Hippocampal formation (tissue), 2 donors: ENCODE data around the gene SCO1.
"Not testable (repeated sequence)": the region's sequence is repeated elsewhere in the genome, so short reads cannot be mapped to it uniquely, and the experiment has no call there.

ENCODE experiments used
- DNase-seq, 2 donors: peaks; one replicate each; lab custom pipeline; 2025; lab: John Stamatoyannopoulos, UW

The SCO1 gene

DNA sequence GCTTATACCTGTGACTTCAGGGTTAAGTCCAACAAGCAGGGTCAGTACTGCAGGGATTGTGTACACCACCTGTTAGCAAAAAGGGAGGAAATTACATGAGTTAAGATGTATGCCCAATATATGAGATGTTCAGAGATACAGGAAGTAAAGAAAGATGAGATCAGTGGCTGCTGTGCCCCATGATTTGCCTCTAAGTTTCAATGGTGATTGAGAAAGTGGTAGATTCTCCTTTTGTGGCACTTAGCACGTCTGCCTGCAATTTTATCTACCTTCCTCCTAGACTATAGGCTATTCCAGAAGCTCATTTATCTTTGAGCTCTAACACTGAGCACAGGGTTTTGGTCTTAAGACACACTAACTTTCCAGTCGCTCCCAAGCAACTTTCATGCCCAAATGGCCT lies 28.9 kb upstream of the SCO1 start:
- DNase-seq, result no peak

DNA sequence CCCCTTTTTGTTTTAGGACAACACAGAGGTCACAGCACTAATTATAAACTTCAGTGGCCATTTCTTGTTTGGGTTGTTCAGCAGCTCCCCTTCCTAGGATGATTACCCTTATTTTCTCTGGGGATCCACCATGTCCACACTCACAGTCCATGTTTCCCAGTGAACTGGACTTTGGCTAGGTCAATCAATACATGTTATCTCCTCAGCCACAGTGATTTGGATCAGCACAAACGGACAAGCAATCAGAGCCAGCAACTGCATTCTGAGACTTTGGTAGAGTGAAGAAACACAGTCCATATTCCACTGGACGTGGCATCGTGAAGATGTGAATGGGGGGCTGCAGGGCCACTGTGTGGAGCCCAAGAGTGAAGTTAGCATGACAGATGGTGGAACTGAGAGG lies 27.9 kb upstream of the SCO1 start:
- no peak for DNase-seq

DNA sequence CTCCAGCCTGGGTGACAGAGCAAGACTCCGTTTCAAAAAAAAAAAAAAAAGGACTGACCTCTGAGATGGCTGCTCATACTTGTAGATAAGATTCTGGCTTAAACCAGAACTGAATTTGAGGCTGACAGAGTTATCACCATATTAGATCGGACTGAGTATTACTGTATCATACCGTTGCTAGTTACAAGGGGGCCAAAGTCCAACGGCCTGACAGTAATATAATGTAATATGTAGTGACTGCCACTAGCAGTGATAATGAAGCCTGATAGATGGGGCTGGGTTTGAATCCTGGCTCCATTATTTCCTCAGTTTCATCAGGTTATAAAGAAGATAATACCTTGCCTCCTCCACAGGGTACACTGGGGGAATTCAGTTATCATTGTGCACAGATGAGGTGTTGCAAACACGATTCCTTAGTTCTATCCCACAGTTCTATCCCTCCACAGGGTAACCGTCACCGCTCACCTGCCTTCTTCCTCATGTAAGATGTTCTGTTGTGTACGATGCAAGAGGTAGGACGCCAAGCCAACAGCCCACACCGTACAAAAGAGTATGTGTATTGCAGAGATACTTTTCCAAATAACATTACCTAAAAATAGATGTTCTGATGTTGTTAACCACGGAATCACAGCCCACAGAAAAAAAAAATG lies 27.3 kb upstream of the SCO1 start:
- DNase-seq, result no peak

- DNase-seq, result no peak
These were observed 21.2 kb upstream of the SCO1 start for GRCh38 chr17:10718547-10718946.

- no peak for DNase-seq
These were observed 18.9 kb upstream of the SCO1 start for GRCh38 chr17:10716218-10716617.

DNA sequence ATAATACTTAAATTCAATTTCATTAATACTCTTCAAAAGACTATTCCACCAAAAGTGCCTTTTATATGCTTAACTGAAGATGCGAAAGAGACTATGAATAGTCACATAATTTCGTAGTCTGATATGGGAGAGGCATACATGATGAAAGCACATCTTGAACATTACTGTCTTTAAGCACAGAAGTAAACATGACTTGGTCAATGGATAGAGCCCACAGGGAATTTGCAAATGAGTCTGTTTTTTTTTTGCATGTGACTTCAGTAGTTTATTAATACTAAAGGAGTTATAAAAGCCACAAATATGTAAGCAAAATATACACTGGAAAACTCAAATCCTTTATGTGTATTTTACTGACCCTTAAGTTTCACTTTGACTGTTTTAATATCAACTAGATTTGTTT lies 16.0 kb upstream of the SCO1 start:
- no peak for DNase-seq

DNA sequence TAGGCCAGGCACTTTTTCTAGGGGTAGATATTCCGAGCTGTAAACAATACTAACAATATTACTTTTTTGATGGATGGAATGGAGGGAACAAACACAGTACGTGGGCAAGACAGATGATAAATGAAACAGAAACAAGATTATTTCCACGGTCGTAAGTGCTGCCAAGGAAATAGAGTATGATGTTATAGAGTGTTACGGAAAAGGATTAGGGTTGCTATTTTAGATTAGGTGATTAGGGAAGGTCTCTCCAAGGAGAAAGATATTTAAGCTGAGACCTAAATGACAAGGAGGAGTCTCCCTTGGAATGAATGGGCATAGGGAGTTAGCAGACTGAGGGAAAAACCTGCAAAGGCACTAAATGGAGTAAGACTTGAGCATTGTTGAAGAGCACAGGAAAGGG lies 8.4 kb upstream of the SCO1 start:
- no peak for DNase-seq

DNA sequence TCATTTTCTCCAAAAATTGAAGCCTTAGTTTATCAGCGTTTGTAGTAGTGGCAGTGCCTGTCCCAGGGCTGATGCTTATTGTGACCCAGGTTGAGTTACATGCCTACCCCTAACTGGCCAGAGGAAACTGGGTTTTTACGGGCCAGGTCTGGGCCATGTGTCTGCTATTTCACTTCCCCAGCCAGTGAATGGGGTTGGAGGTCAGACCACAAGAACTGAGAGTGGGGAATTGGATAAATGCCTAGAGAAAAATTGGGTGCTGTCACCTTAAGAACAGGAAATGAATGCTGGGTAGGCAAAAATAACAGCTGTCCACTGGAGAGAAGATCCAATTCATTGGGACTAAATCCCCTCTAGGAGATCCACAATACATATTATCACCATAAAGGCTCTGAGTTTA lies 5.2 kb upstream of the SCO1 start:
- no peak for DNase-seq

DNA sequence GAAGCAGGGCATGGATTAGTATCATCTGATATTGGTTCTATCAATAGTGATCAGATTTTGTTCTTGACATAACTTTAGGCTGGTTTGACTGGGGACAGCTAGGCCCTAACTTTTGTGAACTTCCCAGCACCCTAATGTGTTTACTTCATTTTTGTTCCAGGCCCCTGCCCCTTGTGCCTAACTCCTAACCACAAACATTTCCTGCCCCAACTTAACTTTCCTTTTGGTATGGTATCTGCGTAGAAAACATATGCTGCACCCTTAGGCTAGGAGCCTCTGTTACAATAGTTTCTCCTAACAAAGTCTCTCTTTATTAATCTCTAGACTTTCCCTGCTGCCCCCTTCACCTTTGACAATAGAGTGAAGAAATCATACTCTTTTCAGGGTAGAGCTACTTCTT lies 2.5 kb upstream of the SCO1 start:
- no peak for DNase-seq

DNA sequence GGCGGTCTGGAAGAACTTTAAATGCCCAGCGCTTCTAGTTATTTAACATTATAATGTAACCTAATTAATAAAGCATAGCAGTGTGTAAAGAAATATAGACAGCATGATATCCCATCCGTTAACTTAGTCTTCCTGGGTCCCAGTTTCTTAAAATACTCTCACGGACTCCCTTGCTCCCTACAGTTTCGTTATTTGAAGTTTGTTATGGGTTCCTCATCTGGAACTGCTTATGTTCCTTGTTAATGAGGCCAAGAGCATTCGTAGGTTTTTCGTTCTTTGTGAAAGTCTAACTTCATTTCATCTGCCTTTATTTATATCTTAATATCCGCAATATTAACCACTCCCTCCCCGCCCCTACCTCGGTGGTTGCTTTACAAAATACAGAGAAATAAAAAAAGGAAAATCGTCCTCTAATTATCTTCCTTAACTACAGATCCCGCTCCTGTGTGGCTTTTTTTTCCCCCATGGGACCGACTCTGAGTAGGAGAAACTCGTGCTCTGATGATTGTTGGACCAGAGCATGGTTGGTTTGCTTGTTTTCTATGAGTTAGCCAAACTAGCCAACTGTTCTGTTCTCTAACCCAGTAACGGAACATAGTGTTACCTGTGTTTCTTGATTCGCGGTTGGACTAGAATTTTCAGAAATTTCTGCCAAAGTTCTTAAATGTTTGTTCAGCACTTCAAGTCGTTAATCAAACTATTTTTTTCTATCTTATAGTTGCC lies 924 bp upstream of the SCO1 start:
- DNase-seq, result peak in 1 of 2 donors; percentile 8

GRCh38 chr17:10695875-10696407 lies 1.4 kb downstream of the SCO1 start:
- DNase-seq, result not testable (repeated sequence)

- DNase-seq, result no peak
These were observed 9.8 kb downstream of the SCO1 start for GRCh38 chr17:10687499-10687898.

DNA sequence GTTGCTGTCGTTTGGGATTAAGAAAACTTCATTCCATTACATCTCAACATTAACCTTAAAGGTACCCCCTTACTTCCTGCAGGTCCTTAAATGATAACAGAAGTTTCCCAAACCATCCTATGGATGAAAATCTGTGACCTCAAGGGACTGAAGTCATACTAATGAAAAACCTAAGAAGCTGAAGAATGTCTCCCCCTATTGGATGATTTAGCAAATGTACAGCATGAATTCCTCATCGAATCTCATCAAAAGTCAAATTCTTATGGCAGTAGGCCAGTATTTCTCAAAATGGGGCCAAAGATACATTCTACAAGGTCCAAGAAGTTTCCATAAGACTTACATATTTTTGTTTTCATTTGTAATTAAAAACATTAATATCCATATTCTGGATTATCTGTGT lies 13.5 kb downstream of the SCO1 start:
- DNase-seq, result no peak

DNA sequence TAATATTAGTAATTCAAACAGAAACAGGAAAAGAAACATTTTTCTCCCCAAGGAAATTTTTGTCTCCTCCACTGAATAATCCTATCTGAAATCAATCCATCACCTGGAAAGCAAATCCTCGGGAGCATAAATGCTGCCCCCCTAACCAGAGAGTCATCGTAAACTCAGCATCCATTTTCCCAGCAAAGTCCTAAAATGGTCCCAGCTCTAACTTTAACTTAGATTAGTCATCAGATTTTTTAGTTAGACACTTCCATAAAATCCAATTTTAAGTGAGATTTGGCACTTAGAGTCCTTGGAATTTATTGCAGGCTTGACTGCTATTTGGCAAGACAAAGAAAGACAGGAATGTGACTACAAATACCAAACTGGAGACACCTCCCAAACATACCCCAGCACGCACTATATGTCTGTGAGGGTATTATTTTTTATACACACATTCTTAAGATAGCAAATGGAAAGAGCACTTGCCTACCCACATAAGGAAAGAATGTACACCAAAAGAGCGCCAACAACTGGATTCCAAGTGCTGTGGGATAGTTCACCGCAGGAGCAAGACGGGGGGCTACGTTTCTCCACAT lies 15.4 kb downstream of the SCO1 start:
- no peak for DNase-seq

DNA sequence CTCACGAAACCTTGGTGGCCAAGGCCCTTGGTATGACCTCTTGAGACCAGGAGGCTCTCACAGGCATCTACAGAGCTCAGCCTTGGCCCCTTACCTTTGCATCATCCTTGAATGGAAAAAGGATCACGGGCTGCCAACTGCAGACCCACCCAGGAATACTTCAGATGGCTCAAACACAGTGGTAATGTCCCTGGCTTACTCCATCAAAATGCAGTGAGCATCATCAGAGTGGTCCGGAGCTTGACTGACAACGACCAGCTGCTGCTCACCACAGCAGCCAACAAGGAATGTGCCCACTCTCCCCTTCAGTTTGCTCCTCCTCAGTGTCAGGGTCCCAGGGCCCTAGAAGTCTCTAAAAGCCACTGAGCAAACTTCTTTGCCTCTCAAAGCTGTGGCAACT lies 22.6 kb downstream of the SCO1 start:
- DNase-seq, result no peak

DNA sequence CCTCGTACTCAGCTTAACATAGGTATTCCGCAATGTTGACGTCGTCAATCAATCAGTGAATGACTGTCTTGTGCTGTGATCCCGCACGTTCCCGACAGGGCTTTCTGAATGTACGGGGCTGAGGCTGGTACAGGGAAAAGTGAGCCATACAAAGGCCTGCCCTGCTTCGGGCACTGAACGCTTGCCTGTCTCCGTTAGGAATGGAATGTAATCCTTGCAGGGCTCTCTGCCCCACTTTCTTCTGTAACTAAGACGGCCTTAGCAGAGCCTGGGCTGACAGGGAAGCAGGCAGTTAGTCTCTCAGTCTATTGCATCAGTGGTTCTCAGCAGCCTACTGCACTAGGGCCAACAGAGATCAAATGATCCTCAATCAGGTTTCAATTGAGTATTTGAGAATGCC lies 24.0 kb downstream of the SCO1 start:
- DNase-seq, result no peak

DNA sequence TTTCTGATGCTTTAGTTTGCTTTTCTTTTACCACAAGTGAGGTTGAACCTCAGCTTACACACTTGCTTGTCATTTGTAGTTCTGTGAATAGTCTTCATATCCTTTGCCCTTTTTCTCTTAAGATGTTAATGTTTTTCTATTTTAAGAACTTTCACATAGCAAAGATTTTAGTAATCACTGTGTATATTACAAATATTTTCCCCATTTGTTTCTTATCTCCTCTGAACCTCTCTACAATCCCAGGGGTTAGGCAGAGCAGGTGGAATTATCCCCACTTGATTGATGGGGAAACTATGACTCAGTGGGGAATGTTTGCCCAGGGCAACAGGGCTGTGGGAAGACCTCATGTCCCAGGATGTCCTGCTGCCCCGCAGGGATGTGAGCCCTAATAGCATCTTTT lies 28.6 kb downstream of the SCO1 start:
- DNase-seq, result no peak

GRCh38 chr17:10666906-10667305 lies 30.4 kb downstream of the SCO1 start:
- no peak for DNase-seq

DNA sequence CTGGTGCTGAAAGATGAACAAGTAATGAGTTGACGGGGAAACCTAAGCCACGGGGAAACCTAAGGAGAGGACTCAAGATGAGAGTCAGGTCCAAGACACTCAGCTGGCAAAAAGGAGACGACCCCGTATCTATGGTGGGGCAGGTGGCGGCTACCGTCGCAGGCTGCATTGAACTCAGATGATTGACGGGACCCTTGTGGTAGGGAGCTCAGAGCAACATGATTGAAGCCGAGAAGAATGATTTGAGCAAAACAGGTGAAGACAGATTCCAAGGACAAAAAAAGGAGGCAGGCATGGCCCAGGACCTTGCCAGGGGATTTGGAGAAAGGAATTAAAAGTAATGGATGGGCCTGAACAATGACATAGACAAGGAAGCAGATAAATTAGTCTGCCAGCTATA lies 32.8 kb downstream of the SCO1 start:
- no peak for DNase-seq

DNA sequence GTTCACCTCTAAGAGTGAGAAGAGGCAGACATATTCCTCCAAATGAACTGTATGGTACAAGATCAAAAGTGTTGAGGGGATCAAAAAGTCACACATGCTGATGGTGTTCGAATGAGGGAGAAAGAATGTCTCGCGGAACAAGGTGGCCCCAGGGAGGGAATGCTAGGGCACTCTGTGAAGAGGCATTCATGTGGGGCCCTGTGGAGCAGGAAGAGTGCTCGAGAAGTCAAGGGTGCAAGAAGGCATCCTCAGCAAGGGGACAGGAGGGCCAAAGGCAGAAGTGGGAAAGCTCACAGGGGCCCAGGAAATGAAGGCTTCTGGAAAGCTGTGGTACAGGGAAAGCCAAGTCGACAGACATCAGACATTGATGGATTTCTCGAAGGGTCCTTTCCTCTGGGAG lies 34.1 kb downstream of the SCO1 start:
- DNase-seq, result no peak

DNA sequence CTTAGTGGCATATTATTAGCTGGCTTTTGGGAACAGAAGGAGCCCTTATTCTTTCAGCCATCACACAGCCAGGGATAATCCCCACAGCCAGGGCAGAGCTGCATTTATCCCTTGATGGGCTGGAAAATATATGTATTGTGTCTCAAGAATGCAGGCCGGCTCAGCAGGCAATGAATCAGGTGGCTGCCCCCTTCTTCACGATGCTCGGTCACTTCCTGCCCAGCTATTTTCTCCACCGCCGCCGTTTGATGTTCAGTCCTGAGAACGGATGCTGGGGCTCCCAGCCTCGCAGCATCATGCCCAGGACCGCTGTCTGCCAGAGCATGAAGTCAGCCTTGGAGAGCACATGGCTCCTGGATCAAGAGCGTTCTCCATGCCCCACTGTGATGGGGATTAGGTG lies 35.9 kb downstream of the SCO1 start:
- DNase-seq, result no peak

GRCh38 chr17:10657879-10658278 lies 39.5 kb downstream of the SCO1 start:
- no peak for DNase-seq

DNA sequence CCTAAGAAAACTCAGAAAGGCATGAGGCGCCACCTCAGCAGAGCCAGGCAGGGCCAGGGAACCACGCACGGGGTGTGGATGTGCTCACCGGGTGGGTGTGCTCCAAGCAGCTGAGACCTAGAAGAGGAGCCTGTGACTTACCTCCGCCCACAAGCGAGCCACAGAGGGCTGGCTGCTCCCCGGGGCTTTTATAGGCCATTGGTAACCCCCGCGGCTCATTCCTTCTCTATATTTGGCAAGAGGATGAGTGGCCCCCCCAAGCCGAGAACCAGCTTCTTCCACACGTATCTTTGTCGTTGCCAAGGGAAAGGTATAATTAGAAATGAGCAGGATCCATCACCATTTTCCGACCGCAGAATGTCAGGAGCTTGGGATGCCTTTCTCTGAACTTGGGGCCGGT lies 40.2 kb downstream of the SCO1 start, which contains the start of gene MYH3:
Gene MYH3, minus strand, starts transcription at position 162 of the 400 bp plus-strand sequence. CDS start 2,245 bp downstream, outside the sequence.
- DNase-seq, result no peak
